Measurements from ENCODE around the gene SFXN3. TPM values are rescaled to one million over a fixed set of nuclear protein-coding genes. Genes with fewer than 3 reads are reported as not detected.

Gene SFXN3
- total and polyA plus RNA-seq, 5 experiments from 2014 or later, result 9.9 to 66.9 (median 11.5) TPM

DNA sequence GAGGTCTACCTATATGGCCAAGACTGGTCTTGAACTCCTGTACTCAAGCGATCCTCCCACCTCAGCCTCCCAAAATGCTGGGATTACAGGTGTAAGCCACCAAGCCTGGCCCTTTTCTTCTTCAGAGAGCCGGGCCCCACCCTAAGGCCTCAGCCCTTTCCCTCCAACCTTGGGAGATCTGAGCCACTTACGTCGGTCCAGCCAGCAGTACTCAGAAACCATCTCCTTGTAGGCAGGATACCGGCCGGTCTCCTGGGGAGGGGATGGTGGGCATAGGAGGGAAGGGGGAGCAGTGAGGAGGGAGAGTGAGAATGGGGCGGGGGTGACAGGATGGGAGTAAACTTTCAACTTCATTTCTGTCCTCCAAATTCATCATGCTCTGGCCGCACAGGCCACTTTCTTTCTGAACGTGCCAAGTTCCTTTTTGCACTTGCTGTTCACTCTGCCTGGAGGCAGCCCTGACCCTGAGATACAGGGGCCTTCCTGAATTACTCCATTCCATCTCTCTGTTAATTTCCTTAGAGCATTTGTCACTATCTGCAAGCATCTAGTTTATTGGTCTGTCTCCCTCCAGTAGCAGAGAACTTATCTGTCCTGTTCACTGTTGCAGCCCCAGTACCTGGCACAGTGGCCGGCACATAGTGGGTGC is 10.5 kb upstream of the SFXN3 start:
- peaks cover 8 to 65% (median 37%) of the 10 kb centered on the region in 5 donors for H3K27me3 Mint-ChIP-seq
- DNase-seq (no peak), ATAC-seq (no peak)
- peaks cover 2 to 6% (median 4%) of the 10 kb centered on the region in 4 donors for H3K4me1 Mint-ChIP-seq
- H3K9me3 Mint-ChIP-seq, result no peaks in the 10 kb centered on the region
- no peaks in the 10 kb centered on the region for H3K36me3 Mint-ChIP-seq
- POLR2A ChIA-PET, result no interaction called here
- H3K4me3 Mint-ChIP-seq, result no peak overlapping the region
- H3K27ac Mint-ChIP-seq, result no peak overlapping the region

DNA sequence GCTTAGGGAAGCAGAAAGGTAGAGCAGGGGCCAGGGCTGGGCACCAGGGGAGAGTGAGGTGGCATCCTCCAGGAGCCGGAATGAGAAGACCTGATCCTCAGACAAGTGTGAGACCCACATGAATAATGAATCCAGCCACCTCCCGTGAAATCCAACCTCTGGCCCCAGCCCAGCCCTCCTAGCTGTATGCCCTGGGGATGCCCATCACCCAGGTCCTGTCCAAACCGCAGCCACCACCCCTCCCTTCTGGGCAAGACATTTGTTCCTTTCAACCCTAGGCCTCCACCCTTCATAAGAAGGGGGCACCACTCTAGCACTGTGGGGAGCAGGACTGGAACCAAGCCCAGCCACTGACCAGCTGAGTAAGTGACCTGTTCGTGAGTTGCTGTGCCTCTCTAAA is 9.8 kb upstream of the SFXN3 start:
- Mint-ChIP-seq H3K9me3 (no peaks in the 10 kb centered on the region), H3K27ac (no peak overlapping the region), H3K4me3 (no peak overlapping the region), H3K4me1 (peaks cover 2 to 6% (median 4%) of the 10 kb centered on the region in 4 donors), H3K36me3 (no peaks in the 10 kb centered on the region), H3K27me3 (peaks cover 8 to 58% (median 32%) of the 10 kb centered on the region in 5 donors)
- POLR2A ChIA-PET, result no interaction called here
- ATAC-seq (no peak), DNase-seq (no peak)

DNA sequence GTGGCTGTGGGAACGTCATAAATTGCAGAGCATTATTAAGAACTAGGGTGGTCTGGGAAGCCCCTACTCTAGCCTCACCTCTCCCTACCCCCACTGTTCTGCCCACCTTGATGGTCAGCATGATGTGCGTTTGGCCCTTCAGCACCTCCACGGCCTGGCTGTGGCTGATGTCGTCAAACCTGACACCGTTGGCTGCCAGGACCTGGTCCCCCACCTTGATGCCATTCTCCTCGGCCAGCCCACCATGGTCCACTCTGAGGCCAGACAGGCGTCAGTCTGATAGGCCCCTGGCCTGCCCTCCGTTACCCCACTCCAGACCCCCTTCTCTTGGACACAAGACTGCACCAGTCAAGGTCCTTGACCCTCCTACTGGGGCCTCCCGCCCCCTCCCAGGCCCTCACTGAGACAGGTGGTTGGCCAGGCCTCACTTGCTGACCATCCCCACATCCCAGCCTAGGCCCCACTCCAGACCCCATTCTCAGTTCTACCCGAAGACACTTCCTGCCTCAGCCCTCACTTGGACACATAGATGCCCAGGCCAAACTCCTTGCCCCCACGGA is 9.3 kb upstream of the SFXN3 start:
- H3K9me3 Mint-ChIP-seq, result no peaks in the 10 kb centered on the region
- H3K36me3 Mint-ChIP-seq, result no peaks in the 10 kb centered on the region
- H3K27me3 Mint-ChIP-seq, result peaks cover 8 to 53% (median 27%) of the 10 kb centered on the region in 5 donors
- no peak overlapping the region for H3K27ac Mint-ChIP-seq
- DNase-seq (no peak), ATAC-seq (no peak)
- H3K4me1 Mint-ChIP-seq, result peaks cover 2 to 6% (median 4%) of the 10 kb centered on the region in 4 donors
- no peak overlapping the region for H3K4me3 Mint-ChIP-seq
- POLR2A ChIA-PET, result no interaction called here

DNA sequence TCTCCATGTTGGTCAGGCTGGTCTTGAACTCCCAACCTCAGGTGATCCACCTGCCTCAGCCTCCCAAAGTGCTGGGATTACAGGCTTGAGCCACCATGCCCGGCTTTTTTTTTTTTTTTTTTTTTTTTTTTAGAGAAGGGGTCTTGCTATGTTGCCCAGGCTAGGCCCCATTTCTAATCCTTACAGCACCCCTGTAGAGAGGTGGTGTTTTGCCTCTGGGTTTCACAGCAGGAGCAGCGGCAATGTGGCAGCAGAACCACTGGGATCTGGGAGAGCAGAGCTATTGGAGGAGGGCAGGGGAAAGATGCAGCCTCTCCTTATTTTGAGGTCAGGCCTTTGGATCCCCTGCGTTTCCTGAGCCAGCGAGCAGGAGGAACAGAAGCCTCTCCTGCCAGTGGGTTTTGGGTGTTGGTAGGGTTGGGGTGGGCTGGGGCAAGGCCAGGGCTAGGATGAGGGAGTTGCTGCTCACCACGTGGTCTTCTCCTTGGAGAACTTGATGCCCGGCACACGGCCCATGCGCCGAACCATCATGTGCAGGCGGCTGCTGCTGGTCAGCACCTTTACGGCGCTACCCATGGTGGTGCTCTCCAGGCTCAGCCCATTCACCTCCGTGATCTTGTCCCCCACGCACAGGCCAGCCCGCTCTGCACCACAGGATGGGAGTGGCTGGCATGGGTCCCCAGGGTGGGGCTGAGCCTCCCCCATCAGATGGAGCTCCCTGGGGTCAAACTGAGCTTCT is 7.9 kb upstream of the SFXN3 start:
- POLR2A ChIA-PET, result interaction anchor here (0.7 kb wide), 1 partner anchor 71 kb away, joined by 7 read pairs; no protein-coding TSS in a partner anchor
- Mint-ChIP-seq H3K27me3 (peaks cover 4 to 39% (median 23%) of the 10 kb centered on the region in 5 donors), H3K4me1 (peaks cover 2 to 6% (median 4%) of the 10 kb centered on the region in 4 donors), H3K36me3 (no peaks in the 10 kb centered on the region), H3K9me3 (no peaks in the 10 kb centered on the region), H3K4me3 (no peak overlapping the region), H3K27ac (no peak overlapping the region)
- DNase-seq (no peak), ATAC-seq (no peak)

DNA sequence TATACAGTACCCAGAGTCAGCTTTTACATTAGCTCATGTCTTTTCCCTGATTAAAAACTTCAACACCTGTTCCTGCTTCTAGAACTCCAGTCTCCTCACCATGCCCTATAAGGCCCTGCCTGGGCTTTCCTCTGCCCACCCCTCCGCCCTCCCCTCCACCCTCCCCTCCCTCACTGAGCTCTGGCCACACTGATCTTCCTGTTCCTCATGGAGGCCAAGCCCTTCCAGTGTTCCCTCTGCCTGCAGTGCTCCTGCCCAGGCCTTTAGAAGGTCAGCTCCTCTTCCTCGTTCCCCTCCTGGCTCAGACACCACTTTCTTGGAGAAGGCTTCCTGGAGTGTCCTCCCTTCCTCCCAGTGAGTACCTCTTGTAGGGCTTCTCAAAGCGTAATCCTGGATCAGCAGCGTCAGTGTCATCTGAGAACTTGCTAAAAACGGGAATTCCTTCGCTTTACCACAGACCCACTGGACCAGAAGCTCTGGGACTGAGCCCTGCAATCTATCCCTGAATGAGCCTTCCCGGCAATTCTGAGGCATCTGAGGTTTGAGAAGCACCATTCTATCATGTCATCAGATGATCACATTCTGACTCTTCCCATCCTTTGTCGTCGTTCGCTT is 3.8 kb upstream of the SFXN3 start:
- no peaks in the 10 kb centered on the region for H3K9me3 Mint-ChIP-seq
- ATAC-seq (no peak), DNase-seq (no peak)
- H3K36me3 Mint-ChIP-seq, result no peaks in the 10 kb centered on the region
- H3K4me1 Mint-ChIP-seq, result peaks cover 5 to 19% (median 8%) of the 10 kb centered on the region in 4 donors
- H3K4me3 Mint-ChIP-seq, result no peak overlapping the region
- POLR2A ChIA-PET, result interaction anchor here (0.6 kb wide), 1 partner anchor 13 kb away, joined by 3 read pairs; no protein-coding TSS in a partner anchor
- H3K27me3 Mint-ChIP-seq, result peaks cover 0 to 3% (median 2%) of the 10 kb centered on the region in 5 donors
- H3K27ac Mint-ChIP-seq, result no peak overlapping the region

DNA sequence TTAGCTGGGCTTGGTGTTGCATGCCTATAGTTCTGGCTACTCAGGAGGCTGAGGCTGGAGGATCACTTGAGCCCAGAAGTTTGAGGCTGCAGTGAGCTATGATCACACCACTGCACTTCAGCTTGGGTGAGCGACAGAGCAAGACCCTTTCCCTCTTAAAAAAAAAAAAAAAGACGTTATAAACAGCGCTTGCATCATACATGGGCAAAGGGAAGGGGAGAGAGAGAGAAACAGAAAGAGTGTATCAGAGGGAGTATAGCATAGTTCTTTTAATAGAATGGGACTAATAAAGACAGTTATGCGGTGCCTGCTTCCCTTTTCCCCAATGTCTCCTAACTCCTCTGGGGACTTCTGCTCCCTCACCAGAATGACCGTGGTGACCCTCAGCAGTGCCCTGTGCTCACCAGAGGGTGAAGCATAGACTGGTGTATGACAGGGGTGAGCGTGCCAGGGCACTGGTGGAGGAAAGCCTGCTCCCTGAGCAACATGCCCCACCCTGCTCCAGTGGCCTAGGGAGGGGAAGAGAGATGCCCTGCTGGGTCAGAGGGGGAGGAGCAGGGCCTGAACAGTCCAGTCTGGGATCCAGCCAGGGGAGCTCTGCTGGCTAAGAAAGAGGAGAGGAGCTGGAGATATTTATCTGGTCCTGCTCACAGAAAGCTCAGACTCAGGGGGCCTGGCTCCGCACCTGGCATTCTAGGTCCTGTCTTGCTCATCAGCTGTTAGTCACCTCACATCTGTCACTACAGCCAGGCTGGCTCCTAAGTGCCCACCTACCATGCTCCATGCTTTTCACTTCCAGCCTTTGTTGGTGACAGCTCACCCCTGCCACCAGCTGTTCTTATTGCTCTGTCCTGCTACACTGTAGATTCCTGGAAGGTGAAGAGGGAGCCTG is 2.3 kb upstream of the SFXN3 start:
- Mint-ChIP-seq H3K27ac (peak overlapping the region in 1 of 10 donors; percentile 50), H3K4me3 (peak overlapping the region in 2 of 10 donors; percentile 29 to 63)
- POLR2A ChIA-PET, result interaction anchor here (0.8 kb wide), 1 partner anchor 31 kb away, joined by 3 read pairs; no protein-coding TSS in a partner anchor

DNA sequence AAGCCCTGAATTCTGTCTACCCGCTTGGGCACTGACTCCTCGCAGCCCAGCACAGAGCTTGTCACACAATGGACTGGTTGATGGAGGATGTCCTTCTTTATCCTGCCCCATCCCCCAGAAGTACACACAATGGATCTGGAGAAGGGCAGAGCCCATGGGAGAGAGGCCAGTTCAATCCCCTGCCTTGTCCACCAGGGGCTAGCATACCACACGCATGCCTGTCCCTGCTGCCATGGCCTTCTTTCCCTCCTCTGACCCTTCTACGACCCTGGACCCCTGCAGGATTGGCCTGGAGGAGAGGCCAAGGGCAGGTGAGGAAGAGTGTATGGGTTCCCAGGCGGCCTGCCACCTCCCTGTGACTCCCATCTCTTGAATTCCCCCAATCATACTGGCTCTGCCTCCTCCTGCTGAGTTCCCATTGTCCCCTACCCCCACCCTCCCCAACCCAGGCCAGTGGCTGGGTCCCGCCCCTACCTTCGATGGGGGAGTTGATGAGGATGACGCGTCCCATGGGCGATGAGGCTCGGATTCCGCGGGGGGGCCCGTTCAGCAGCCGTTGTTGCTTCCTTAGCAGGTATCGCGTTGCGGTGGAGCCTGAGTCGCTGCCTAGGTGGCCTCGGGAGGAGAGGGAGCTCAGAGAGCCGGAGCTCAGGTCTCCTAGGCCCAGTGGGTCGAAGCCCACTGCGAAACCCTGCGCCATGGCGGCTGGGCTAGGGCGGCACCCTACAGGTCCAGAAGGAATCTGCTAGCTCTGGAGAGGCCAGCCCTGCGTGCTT is 1.3 kb upstream of the SFXN3 start:
- DNase-seq, result no peak
- Mint-ChIP-seq H3K4me1 (peaks cover 15 to 26% (median 19%) of the 10 kb centered on the region in 4 donors), H3K36me3 (no peaks in the 10 kb centered on the region), H3K9me3 (no peaks in the 10 kb centered on the region), H3K27ac (peak overlapping the region in 3 of 10 donors; percentile 8 to 48 (median 38)), H3K4me3 (peak overlapping the region in 4 of 10 donors; percentile 7 to 86 (median 41)), H3K27me3 (peaks cover 0 to 3% (median 0%) of the 10 kb centered on the region in 5 donors)
- POLR2A ChIA-PET, result interaction anchor here (3.2 kb wide), 1 partner anchor 31 kb away, joined by 34 read pairs; the partner anchor contains the start of gene LZTS2
- ATAC-seq, result no peak

More for the DNA sequence above, 2.3 kb upstream of the SFXN3 start:
- Mint-ChIP-seq H3K4me1 (peaks cover 15 to 26% (median 18%) of the 10 kb centered on the region in 4 donors), H3K9me3 (no peaks in the 10 kb centered on the region), H3K36me3 (no peaks in the 10 kb centered on the region), H3K27me3 (peaks cover 0 to 3% (median 0%) of the 10 kb centered on the region in 5 donors)
- ATAC-seq (no peak), DNase-seq (no peak)

DNA sequence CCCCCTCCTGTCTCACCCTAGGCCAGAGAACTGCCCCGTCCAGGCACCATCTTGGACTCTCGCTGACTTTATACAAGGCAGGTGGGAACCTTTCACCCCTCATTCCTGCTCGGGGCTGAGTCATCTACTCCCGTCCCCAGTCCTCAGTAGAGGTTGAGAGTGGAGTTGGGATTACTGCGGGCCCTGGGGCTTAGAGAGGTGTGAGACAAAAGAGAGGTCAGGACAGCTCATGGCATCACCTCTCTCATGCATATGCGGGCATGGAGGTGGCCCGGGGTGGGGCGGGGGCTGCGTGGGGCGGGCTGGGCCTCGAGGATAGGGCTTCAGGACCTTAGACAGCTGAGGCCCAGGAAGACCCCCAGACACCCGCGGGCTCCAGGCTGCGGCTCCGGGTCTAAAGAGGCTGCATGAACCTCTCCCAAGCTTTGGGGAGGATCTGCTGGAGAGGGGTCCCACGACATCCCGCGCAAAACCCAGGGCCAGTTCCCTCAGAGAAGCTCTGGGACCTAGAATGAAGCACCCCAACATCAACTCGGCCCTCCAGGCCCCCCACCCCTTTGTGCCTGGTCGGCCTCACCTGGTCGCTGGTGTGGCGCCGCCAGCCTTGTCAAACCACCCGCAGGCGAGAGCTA is 422 bp upstream of the SFXN3 start:
- DNase-seq (no peak), ATAC-seq (no peak)
- Mint-ChIP-seq H3K36me3 (peaks cover 0 to 4% (median 0%) of the 10 kb centered on the region in 3 donors), H3K4me1 (peaks cover 15 to 26% (median 19%) of the 10 kb centered on the region in 4 donors), H3K27me3 (peaks cover 0 to 3% (median 0%) of the 10 kb centered on the region in 5 donors), H3K9me3 (no peaks in the 10 kb centered on the region), H3K4me3 (peak overlapping the region; percentile 86 to 99 (median 93)), H3K27ac (peak overlapping the region in 9 of 10 donors; percentile 81 to 99 (median 97))
- POLR2A ChIA-PET, result interaction anchor here (0.5 to 3.2 kb wide), 15 partner anchors 9 to 1421 kb away, joined by 3 to 34 read pairs (median 6); partner anchors contain the start of genes KAZALD1, LZTS2, MRPL43 and TWNK

DNA sequence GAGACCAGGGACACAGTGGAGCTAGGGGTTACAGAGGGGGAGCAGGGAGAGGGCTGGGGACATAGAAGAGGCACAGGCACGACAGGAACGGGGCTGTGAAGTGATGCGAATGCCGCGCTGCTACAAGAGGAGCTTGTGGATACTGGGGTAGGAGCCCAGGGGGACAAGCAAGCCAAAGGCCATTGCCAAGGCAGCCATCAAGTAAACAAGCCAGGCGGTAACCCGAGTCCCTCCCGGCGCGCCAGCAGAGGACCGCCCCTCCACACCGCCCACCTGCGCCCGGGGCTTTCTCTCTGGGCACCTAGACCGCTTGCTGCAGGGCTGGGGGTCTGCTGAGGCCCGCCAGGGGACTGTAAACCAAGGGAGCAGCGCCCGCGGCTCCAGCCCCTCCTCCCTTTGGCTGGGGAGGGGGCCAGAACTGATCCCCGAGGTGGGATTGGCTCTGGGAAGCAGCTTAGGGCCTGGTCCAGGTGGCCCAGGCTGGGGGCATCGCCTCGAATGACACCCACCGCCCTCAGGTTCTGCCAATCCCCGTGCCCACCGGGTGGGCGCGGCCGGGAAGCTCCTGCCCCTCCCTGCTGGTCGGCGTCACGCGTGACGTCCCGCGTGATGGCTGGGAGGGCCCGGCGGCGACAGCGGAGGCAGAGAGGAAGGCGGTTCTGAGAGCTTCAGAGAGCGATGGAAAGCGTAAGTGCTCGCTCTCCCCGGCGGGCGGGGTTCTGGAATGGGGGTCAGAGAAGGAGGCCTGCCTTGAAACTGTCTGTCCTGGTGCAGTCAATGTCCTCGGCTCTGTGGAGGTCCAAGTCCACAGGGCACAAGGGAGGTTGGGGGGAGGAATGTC is 982 bp downstream of the SFXN3 start:
- ATAC-seq, result peak; percentile 56 to 63
- Mint-ChIP-seq H3K27me3 (peaks cover 0 to 3% (median 0%) of the 10 kb centered on the region in 5 donors), H3K27ac (peak overlapping the region; percentile 81 to 99 (median 97)), H3K4me1 (peaks cover 15 to 26% (median 19%) of the 10 kb centered on the region in 4 donors), H3K9me3 (no peaks in the 10 kb centered on the region), H3K36me3 (peaks cover 0 to 16% (median 0%) of the 10 kb centered on the region in 3 donors), H3K4me3 (peak overlapping the region; percentile 86 to 99 (median 93))
- POLR2A ChIA-PET, result interaction anchor here (0.7 to 3.2 kb wide), 14 partner anchors 7 to 1401 kb away, joined by 3 to 34 read pairs (median 6); partner anchors contain the start of genes LZTS2, MRPL43, SLF2 and TWNK
- DNase-seq, result peak; percentile 67 to 91 (median 82)

All from naive thymus-derived CD8-positive, alpha-beta T cell (primary cell).